ENCODE results near the gene FZD10. TPM values are rescaled to one million over a fixed set of nuclear protein-coding genes. Genes with fewer than 3 reads are reported as not detected.

FZD10 gene
- polyA plus RNA-seq, 3 donors = 2.5 to 3.7 (median 3.3) TPM

- DNase-seq (ENCODE audit: extremely low read depth in 1 of 11, low read depth in 9 of 11, low spot score in 4 of 11) = no peak
Observed at GRCh38 chr12:130144256-130144655, 18.0 kb upstream of the FZD10 start.

- DNase-seq (ENCODE audit: extremely low read depth in 1 of 11, low read depth in 9 of 11, low spot score in 4 of 11) = no peak
Observed at GRCh38 chr12:130145731-130146130, 16.5 kb upstream of the FZD10 start.

GRCh38 chr12:130146176-130146931 lies 15.9 kb upstream of the FZD10 start:
- no peak for DNase-seq (ENCODE audit: extremely low read depth in 1 of 11, low read depth in 9 of 11, low spot score in 4 of 11)

- DNase-seq (ENCODE audit: extremely low read depth in 1 of 11, low read depth in 9 of 11, low spot score in 4 of 11) = no peak
Observed at GRCh38 chr12:130147875-130148596, 14.2 kb upstream of the FZD10 start.

- no peak for DNase-seq (ENCODE audit: extremely low read depth in 1 of 11, low read depth in 9 of 11, low spot score in 4 of 11)
Observed at GRCh38 chr12:130151846-130152245, 10.4 kb upstream of the FZD10 start.

- no peak for DNase-seq (ENCODE audit: extremely low read depth in 1 of 11, low read depth in 9 of 11, low spot score in 4 of 11)
Observed at GRCh38 chr12:130152386-130152785, 9.9 kb upstream of the FZD10 start.

- DNase-seq (ENCODE audit: extremely low read depth in 1 of 11, low read depth in 9 of 11, low spot score in 4 of 11) = no peak
Observed at GRCh38 chr12:130153803-130154202, 8.5 kb upstream of the FZD10 start.

- no peak for DNase-seq (ENCODE audit: extremely low read depth in 1 of 11, low read depth in 9 of 11, low spot score in 4 of 11)
Observed at GRCh38 chr12:130154276-130155070, 7.8 kb upstream of the FZD10 start.

GRCh38 chr12:130155416-130156073 lies 6.7 kb upstream of the FZD10 start:
- no peak for DNase-seq (ENCODE audit: extremely low read depth in 1 of 11, low read depth in 9 of 11, low spot score in 4 of 11)

GRCh38 chr12:130156652-130157275 lies 5.5 kb upstream of the FZD10 start:
- DNase-seq (ENCODE audit: extremely low read depth in 1 of 11, low read depth in 9 of 11, low spot score in 4 of 11) = no peak

GRCh38 chr12:130157998-130158753 lies 4.1 kb upstream of the FZD10 start:
- no peak for DNase-seq (ENCODE audit: extremely low read depth in 1 of 11, low read depth in 9 of 11, low spot score in 4 of 11)

- DNase-seq (ENCODE audit: extremely low read depth in 1 of 11, low read depth in 9 of 11, low spot score in 4 of 11) = no peak
Observed at GRCh38 chr12:130158754-130159059, 3.6 kb upstream of the FZD10 start.

- DNase-seq (ENCODE audit: extremely low read depth in 1 of 11, low read depth in 9 of 11, low spot score in 4 of 11) = no peak
Observed at GRCh38 chr12:130160306-130160705, 2.0 kb upstream of the FZD10 start.

GRCh38 chr12:130160711-130161231 lies 1.5 kb upstream of the FZD10 start:
- DNase-seq (ENCODE audit: extremely low read depth in 1 of 11, low read depth in 9 of 11, low spot score in 4 of 11) = no peak

GRCh38 chr12:130161261-130162243 lies 712 bp upstream of the FZD10 start:
- DNase-seq (ENCODE audit: extremely low read depth in 1 of 11, low read depth in 9 of 11, low spot score in 4 of 11) = peak in 1 of 11 donors; percentile 69

- DNase-seq (ENCODE audit: extremely low read depth in 1 of 11, low read depth in 9 of 11, low spot score in 4 of 11) = no peak
Observed at GRCh38 chr12:130162745-130163460, 639 bp downstream of the FZD10 start.
